Mesangial cell (primary cell): ENCODE measurements around the gene MED15. TPM values are rescaled to one million over a fixed set of nuclear protein-coding genes. Genes with fewer than 3 reads are reported as not detected.

ENCODE experiments used
- total RNA-seq: library from RNA; depleted of rRNA; stranded (reverse); fragments of >200 nt; gene quantifications from 2 replicates; pipeline ENCODE4 v1.2.3, GENCODE V29; 2015

MED15 gene
- 73.5 and 89.2 TPM in 2 replicates for total RNA-seq

DNA sequence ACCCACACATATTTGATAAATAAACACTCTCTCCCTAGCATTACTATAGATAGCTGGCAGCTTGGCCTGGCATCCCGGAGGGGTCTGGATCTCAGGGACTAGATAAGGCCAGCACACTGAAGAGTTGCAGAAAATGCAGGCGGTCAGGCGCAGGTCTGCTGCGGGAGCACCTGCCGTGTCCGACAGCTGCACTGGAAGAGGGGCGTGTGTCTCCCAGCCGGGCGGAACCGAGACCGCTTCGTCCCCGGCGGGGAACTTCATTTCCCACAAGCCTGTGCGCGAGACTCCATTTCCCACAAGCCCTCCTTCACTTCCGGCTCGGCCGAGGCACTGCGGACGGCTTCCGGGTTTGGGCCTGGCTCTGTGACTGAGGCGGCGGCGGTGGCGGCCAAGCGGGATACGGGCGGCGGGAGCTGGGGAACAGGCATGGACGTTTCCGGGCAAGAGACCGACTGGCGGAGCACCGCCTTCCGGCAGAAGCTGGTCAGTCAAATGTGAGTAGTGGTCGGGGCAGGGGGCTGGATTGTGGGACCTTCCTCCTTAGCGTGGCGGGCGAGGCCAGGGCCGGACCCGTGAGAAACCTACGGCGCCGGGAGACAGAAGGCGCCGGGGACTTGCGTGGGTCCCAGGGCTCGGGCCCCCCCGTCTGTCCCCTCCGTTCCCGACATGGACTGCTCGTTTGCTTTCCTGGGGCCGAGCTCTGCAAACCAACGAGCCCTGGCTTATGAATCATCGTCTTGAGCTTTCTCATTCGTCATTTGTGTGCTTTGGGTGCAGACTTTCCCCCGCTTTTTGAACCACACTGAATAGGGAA, at the start of gene MED15:
MED15 (plus strand) TSS at position 358 of the 814 bp plus-strand sequence; CDS start at position 427, 69 bp downstream.

DNA sequence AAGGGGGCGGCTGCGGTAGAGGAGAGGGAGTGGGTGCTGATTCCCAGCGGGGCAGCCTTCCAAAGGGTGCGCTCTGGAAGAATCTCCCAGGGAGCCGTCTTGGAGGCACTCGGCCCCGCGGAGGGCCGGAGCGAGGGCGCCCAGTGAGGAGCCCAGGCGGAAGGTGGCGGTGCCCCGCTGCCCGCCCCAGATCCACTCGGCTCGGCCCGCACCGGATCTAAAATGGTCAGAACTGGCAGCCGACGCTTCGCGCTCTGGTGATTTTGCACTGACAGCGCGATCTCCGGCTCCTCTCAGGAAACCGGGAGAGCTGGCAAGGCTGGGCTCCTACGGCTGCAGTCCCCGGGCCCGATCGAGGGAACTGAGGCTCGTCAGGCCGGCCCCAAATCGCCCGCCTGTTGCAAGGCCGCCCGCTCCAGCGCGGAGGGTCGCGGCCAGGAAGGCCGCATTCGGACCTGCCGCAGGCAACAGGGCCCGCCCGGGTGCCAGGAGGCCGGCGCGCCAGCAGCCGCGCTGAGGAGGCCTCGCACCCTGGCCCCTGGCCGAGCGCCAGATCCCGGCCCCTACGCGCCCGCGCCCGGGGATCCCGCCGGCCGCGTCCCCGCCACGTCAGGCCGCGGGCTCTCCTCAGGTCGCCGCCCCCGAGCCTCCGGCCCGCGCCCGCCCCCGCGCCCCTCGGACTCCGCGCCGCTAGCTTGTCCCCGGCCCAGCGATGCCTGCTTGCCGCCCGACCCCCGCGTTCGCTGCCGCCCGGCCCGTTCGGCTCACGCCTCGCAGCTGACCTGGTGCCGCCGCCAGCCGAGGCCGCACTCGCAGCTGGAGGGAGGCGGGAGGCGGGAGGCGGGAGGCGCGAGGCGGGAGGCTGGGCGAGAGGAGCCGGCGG, 12.2 kb upstream of the MED15 start, which contains the start of gene KLHL22:
KLHL22 (minus strand) TSS at position 818 of the 883 bp plus-strand sequence. CDS start 6,584 bp downstream, outside the sequence.

Other genes starting within 250 kb of the MED15 start
- gene RTN4R, start 239.3 kb upstream of the MED15 start, total RNA-seq = 13.0 and 21.7 TPM in 2 replicates
- gene DGCR6L, start 187.6 kb upstream of the MED15 start, total RNA-seq = 63.7 and 77.6 TPM in 2 replicates
- gene ZNF74, start 113.5 kb upstream of the MED15 start, total RNA-seq = 11.2 and 20.5 TPM in 2 replicates
- 19.4 and 38.8 TPM in 2 replicates for gene SCARF2, start 69.8 kb upstream of the MED15 start, total RNA-seq
- 22.3 and 35.7 TPM in 2 replicates for gene KLHL22, start 11.8 kb upstream of the MED15 start, total RNA-seq